Measurements from ENCODE around the gene MALAT1.

Gene MALAT1

DNA sequence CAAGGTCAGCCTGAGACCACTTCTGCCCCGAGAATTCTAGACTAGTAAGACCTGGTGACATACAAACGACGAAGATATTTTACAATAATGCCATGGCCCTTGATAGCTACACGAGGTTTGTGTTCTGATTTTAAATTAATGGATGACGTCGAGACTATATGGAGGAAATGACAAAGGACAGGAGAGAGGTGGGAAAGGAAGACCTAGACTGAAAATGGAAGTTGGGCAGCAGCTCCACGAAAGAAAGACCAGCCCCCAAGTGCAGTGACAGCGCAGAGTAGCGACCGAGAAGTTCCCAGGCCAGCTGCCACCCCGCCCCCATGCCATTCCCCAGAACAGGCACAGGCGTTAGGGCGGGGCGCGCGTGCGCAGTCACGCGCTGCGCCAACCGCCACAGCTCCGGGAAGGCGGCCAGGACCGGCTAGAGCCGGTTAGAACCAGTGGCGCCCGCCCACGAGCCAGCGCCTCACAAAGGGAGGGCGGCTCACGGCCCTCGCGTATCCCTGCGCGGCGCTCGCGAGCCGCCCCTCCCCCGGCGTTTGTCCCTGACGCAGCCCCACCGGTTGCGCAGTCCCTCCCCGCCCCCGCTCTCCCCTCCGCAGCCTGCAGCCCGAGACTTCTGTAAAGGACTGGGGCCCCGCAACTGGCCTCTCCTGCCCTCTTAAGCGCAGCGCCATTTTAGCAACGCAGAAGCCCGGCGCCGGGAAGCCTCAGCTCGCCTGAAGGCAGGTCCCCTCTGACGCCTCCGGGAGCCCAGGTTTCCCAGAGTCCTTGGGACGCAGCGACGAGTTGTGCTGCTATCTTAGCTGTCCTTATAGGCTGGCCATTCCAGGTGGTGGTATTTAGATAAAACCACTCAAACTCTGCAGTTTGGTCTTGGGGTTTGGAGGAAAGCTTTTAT lies 1.5 kb upstream of the MALAT1 start:
- peak overlapping the region; percentile 86 for H3K4me2 ChIP-seq (ENCODE audit: low read depth, low read length, poor library complexity, severe bottlenecking)
- H3K27me3 ChIP-seq (ENCODE audit: low read length): no peaks in the 10 kb centered on the region
- H3K9me3 ChIP-seq (ENCODE audit: insufficient read depth, low read length): no peaks in the 10 kb centered on the region
- H2AFZ ChIP-seq (ENCODE audit: low read depth, low read length, severe bottlenecking): peak overlapping the region; percentile 1
- peak overlapping the region; percentile 89 for H3K9ac ChIP-seq (ENCODE audit: low read length)
- TF ChIP-seq, protein P1, sequence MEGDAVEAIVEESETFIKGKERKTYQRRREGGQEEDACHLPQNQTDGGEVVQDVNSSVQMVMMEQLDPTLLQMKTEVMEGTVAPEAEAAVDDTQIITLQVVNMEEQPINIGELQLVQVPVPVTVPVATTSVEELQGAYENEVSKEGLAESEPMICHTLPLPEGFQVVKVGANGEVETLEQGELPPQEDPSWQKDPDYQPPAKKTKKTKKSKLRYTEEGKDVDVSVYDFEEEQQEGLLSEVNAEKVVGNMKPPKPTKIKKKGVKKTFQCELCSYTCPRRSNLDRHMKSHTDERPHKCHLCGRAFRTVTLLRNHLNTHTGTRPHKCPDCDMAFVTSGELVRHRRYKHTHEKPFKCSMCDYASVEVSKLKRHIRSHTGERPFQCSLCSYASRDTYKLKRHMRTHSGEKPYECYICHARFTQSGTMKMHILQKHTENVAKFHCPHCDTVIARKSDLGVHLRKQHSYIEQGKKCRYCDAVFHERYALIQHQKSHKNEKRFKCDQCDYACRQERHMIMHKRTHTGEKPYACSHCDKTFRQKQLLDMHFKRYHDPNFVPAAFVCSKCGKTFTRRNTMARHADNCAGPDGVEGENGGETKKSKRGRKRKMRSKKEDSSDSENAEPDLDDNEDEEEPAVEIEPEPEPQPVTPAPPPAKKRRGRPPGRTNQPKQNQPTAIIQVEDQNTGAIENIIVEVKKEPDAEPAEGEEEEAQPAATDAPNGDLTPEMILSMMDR (IDR thresholded peaks at IDR 0.05; ENCODE audit: insufficient read depth, low read length, poor library complexity, severe bottlenecking): no peak
- no peak for TF ChIP-seq EZH2phosphoT487 (conservative IDR thresholded peaks at IDR 0.05; ENCODE audit: low read length)
- peaks cover 34% of the 10 kb centered on the region for H3K36me3 ChIP-seq (ENCODE audit: low read length)
- peak overlapping the region; percentile 98 for H3K27ac ChIP-seq (ENCODE audit: low read depth, low read length)
- peak overlapping the region; percentile 77 for H3K4me3 ChIP-seq (ENCODE audit: insufficient read depth, low read length, poor library complexity, severe bottlenecking)
- no peaks in the 10 kb centered on the region for H3K9me2 ChIP-seq (replicated peaks; ENCODE audit: insufficient read depth, low read length)
- H3K79me2 ChIP-seq (ENCODE audit: insufficient read depth, low read length): peaks cover 36% of the 10 kb centered on the region
- H3F3A ChIP-seq (ENCODE audit: insufficient read depth): peaks cover 56% of the 10 kb centered on the region
- peaks cover 23% of the 10 kb centered on the region for H4K20me1 ChIP-seq (ENCODE audit: low read depth, low read length)

DNA sequence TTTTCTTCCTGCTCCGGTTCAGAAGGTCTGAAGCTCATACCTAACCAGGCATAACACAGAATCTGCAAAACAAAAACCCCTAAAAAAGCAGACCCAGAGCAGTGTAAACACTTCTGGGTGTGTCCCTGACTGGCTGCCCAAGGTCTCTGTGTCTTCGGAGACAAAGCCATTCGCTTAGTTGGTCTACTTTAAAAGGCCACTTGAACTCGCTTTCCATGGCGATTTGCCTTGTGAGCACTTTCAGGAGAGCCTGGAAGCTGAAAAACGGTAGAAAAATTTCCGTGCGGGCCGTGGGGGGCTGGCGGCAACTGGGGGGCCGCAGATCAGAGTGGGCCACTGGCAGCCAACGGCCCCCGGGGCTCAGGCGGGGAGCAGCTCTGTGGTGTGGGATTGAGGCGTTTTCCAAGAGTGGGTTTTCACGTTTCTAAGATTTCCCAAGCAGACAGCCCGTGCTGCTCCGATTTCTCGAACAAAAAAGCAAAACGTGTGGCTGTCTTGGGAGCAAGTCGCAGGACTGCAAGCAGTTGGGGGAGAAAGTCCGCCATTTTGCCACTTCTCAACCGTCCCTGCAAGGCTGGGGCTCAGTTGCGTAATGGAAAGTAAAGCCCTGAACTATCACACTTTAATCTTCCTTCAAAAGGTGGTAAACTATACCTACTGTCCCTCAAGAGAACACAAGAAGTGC lies 661 bp upstream of the MALAT1 start:
- Histone ChIP-seq H4K20me1 (ENCODE audit: low read depth, low read length) (peaks cover 31% of the 10 kb centered on the region), H3K9me3 (ENCODE audit: insufficient read depth, low read length) (no peaks in the 10 kb centered on the region), H3K9me2 (replicated peaks; ENCODE audit: insufficient read depth, low read length) (no peaks in the 10 kb centered on the region), H3K27ac (ENCODE audit: low read depth, low read length) (peak overlapping the region; percentile 98), H3K4me3 (ENCODE audit: insufficient read depth, low read length, poor library complexity, severe bottlenecking) (peak overlapping the region; percentile 77), H2AFZ (ENCODE audit: low read depth, low read length, severe bottlenecking) (peak overlapping the region; percentile 45), H3K27me3 (ENCODE audit: low read length) (no peaks in the 10 kb centered on the region), H3K79me2 (ENCODE audit: insufficient read depth, low read length) (peaks cover 44% of the 10 kb centered on the region), H3K9ac (ENCODE audit: low read length) (peak overlapping the region; percentile 89), H3K4me2 (ENCODE audit: low read depth, low read length, poor library complexity, severe bottlenecking) (peak overlapping the region; percentile 86), H3F3A (ENCODE audit: insufficient read depth) (peaks cover 64% of the 10 kb centered on the region), H3K36me3 (ENCODE audit: low read length) (peaks cover 42% of the 10 kb centered on the region)
- TF ChIP-seq, protein P1 (IDR thresholded peaks at IDR 0.05; ENCODE audit: insufficient read depth, low read length, poor library complexity, severe bottlenecking): no peak
- no peak for TF ChIP-seq EZH2phosphoT487 (conservative IDR thresholded peaks at IDR 0.05; ENCODE audit: low read length)

DNA sequence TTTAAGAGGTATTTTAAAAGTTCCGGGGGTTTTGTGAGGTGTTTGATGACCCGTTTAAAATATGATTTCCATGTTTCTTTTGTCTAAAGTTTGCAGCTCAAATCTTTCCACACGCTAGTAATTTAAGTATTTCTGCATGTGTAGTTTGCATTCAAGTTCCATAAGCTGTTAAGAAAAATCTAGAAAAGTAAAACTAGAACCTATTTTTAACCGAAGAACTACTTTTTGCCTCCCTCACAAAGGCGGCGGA lies 193 bp upstream of the MALAT1 start:
- Histone ChIP-seq H4K20me1 (ENCODE audit: low read depth, low read length) (peaks cover 36% of the 10 kb centered on the region), H3K9me3 (ENCODE audit: insufficient read depth, low read length) (no peaks in the 10 kb centered on the region), H3K27ac (ENCODE audit: low read depth, low read length) (peak overlapping the region; percentile 98), H3K9me2 (replicated peaks; ENCODE audit: insufficient read depth, low read length) (no peaks in the 10 kb centered on the region), H3K9ac (ENCODE audit: low read length) (peak overlapping the region; percentile 89), H3F3A (ENCODE audit: insufficient read depth) (peaks cover 69% of the 10 kb centered on the region), H2AFZ (ENCODE audit: low read depth, low read length, severe bottlenecking) (peak overlapping the region; percentile 45), H3K36me3 (ENCODE audit: low read length) (peaks cover 47% of the 10 kb centered on the region), H3K27me3 (ENCODE audit: low read length) (no peaks in the 10 kb centered on the region), H3K4me2 (ENCODE audit: low read depth, low read length, poor library complexity, severe bottlenecking) (peak overlapping the region; percentile 86), H3K4me3 (ENCODE audit: insufficient read depth, low read length, poor library complexity, severe bottlenecking) (peak overlapping the region; percentile 77), H3K79me2 (ENCODE audit: insufficient read depth, low read length) (peaks cover 49% of the 10 kb centered on the region)
- TF ChIP-seq, protein P1 (IDR thresholded peaks at IDR 0.05; ENCODE audit: insufficient read depth, low read length, poor library complexity, severe bottlenecking): no peak
- TF ChIP-seq EZH2phosphoT487 (conservative IDR thresholded peaks at IDR 0.05; ENCODE audit: low read length): no peak

Measured in SU-DHL-6 (cell line).